ENCODE results near the gene DNAJC5. TPM values are rescaled to one million over a fixed set of nuclear protein-coding genes. Genes with fewer than 3 reads are reported as not detected.

The DNAJC5 gene
- total and polyA plus RNA-seq, 2 experiments from 2014 or later: 7.1 to 33.5 TPM

DNA sequence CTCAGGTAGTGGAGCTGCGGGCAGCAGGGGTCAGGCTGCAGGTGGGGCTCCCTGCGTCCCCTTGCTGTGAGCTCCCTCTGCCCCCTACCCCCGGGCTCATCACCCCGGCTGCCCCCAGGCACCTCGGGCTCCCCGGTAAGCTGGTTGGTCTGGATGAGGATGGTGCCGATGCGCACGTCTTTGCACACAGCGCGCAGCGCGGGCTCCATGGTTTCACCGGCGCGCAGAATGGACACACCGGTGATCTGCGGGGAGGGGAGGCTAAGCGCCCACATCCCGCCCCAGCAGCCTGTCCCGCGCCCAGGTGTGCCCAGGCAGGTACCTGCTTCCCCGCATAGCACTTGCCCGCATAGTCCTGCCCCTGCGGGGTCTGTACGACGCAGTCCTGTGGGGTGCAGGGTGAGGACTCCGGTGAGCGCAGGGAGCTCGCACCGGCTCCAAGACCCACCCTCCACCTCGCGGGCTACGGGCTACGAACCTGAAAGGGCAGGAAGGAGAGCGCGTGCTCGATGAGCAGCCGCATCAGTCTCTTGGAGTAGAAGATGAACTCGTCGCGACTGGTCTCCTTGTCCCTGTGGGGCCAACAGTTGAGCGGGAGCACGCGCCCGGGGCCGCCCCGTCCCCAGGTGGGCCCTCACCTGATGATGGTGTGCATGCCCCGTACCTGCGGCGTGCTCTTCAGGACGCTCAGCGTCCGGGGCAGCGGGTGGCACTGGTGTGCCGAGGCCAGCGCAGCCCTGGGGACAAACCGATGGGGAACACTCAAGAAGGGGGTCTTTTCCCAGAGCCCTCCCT is 45.7 kb downstream of the DNAJC5 start:
- H2AFZ ChIP-seq: no peak overlapping the region
- Mint-ChIP-seq H3K9me3 (no peaks in the 10 kb centered on the region), H3K36me3 (ENCODE audit: low read depth) (peaks cover 20% of the 10 kb centered on the region), H3K27me3 (ENCODE audit: insufficient read depth, low read depth, poor library complexity) (peaks cover 19% of the 10 kb centered on the region), H3K4me3 (peak overlapping the region; percentile 85), H3K27ac (peak overlapping the region; percentile 88), H3K4me1 (peaks cover 7% of the 10 kb centered on the region; the same call in 2 of the 3 replicates)
- ATAC-seq (peak; percentile 16), DNase-seq (ENCODE audit: low spot score) (peak; percentile 71)
- H3K4me3 ChIP-seq: peak overlapping the region; percentile 92
- H3K79me2 ChIP-seq (replicated peaks; ENCODE audit: insufficient read depth): no peaks in the 10 kb centered on the region
- peaks cover 41% of the 10 kb centered on the region for H3F3A ChIP-seq (replicated peaks; ENCODE audit: low read depth)
- H4K20me1 ChIP-seq (replicated peaks; ENCODE audit: insufficient read depth): no peaks in the 10 kb centered on the region
- H3K27me3 ChIP-seq (ENCODE audit: insufficient read depth): no peaks in the 10 kb centered on the region
- H3K9me2 ChIP-seq (ENCODE audit: insufficient read depth): no peaks in the 10 kb centered on the region
- no peaks in the 10 kb centered on the region for H3K36me3 ChIP-seq (ENCODE audit: insufficient read depth)
- TF ChIP-seq, protein P1, sequence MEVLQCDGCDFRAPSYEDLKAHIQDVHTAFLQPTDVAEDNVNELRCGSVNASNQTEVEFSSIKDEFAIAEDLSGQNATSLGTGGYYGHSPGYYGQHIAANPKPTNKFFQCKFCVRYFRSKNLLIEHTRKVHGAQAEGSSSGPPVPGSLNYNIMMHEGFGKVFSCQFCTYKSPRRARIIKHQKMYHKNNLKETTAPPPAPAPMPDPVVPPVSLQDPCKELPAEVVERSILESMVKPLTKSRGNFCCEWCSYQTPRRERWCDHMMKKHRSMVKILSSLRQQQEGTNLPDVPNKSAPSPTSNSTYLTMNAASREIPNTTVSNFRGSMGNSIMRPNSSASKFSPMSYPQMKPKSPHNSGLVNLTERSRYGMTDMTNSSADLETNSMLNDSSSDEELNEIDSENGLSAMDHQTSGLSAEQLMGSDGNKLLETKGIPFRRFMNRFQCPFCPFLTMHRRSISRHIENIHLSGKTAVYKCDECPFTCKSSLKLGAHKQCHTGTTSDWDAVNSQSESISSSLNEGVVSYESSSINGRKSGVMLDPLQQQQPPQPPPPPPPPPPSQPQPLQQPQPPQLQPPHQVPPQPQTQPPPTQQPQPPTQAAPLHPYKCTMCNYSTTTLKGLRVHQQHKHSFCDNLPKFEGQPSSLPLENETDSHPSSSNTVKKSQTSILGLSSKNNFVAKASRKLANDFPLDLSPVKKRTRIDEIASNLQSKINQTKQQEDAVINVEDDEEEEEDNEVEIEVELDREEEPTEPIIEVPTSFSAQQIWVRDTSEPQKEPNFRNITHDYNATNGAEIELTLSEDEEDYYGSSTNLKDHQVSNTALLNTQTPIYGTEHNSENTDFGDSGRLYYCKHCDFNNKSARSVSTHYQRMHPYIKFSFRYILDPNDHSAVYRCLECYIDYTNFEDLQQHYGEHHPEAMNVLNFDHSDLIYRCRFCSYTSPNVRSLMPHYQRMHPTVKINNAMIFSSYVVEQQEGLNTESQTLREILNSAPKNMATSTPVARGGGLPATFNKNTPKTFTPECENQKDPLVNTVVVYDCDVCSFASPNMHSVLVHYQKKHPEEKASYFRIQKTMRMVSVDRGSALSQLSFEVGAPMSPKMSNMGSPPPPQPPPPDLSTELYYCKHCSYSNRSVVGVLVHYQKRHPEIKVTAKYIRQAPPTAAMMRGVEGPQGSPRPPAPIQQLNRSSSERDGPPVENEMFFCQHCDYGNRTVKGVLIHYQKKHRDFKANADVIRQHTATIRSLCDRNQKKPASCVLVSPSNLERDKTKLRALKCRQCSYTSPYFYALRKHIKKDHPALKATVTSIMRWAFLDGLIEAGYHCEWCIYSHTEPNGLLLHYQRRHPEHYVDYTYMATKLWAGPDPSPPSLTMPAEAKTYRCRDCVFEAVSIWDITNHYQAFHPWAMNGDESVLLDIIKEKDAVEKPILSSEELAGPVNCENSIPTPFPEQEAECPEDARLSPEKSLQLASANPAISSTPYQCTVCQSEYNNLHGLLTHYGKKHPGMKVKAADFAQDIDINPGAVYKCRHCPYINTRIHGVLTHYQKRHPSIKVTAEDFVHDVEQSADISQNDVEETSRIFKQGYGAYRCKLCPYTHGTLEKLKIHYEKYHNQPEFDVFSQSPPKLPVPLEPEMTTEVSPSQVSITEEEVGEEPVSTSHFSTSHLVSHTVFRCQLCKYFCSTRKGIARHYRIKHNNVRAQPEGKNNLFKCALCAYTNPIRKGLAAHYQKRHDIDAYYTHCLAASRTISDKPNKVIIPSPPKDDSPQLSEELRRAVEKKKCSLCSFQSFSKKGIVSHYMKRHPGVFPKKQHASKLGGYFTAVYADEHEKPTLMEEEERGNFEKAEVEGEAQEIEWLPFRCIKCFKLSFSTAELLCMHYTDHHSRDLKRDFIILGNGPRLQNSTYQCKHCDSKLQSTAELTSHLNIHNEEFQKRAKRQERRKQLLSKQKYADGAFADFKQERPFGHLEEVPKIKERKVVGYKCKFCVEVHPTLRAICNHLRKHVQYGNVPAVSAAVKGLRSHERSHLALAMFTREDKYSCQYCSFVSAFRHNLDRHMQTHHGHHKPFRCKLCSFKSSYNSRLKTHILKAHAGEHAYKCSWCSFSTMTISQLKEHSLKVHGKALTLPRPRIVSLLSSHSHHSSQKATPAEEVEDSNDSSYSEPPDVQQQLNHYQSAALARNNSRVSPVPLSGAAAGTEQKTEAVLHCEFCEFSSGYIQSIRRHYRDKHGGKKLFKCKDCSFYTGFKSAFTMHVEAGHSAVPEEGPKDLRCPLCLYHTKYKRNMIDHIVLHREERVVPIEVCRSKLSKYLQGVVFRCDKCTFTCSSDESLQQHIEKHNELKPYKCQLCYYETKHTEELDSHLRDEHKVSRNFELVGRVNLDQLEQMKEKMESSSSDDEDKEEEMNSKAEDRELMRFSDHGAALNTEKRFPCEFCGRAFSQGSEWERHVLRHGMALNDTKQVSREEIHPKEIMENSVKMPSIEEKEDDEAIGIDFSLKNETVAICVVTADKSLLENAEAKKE (CRISPR knock-in tag; IDR thresholded peaks at IDR 0.05): no peak
- TF ChIP-seq STAT1 (IDR thresholded peaks at IDR 0.05; ENCODE audit: unreplicated experiment) (no peak), CREB1 (CRISPR knock-in tag; IDR thresholded peaks at IDR 0.05; ENCODE audit: low read depth) (peak; percentile 3; the same call in 1 of the 2 replicates), NANOG (IDR thresholded peaks at IDR 0.05; ENCODE audit: borderline replicate concordance) (no peak), ZNF331 (CRISPR knock-in tag; IDR thresholded peaks at IDR 0.05; ENCODE audit: low read depth) (no peak), ZNF114 (CRISPR knock-in tag; IDR thresholded peaks at IDR 0.05) (no peak), EZH2phosphoT487 (IDR thresholded peaks at IDR 0.05; ENCODE audit: unreplicated experiment) (no peak), POLR2AphosphoS5 (IDR thresholded peaks at IDR 0.05; ENCODE audit: low read depth) (peak; percentile 56; the same call in 1 of the 2 replicates), JUNB (IDR thresholded peaks at IDR 0.05; ENCODE audit: unreplicated experiment) (no peak), EZH2 (IDR thresholded peaks at IDR 0.05; ENCODE audit: low read depth, unreplicated experiment) (no peak)
- TF ChIP-seq, protein P2, sequence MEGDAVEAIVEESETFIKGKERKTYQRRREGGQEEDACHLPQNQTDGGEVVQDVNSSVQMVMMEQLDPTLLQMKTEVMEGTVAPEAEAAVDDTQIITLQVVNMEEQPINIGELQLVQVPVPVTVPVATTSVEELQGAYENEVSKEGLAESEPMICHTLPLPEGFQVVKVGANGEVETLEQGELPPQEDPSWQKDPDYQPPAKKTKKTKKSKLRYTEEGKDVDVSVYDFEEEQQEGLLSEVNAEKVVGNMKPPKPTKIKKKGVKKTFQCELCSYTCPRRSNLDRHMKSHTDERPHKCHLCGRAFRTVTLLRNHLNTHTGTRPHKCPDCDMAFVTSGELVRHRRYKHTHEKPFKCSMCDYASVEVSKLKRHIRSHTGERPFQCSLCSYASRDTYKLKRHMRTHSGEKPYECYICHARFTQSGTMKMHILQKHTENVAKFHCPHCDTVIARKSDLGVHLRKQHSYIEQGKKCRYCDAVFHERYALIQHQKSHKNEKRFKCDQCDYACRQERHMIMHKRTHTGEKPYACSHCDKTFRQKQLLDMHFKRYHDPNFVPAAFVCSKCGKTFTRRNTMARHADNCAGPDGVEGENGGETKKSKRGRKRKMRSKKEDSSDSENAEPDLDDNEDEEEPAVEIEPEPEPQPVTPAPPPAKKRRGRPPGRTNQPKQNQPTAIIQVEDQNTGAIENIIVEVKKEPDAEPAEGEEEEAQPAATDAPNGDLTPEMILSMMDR (conservative IDR thresholded peaks at IDR 0.05; ENCODE audit: low read depth in 2 of 2): no peak
- TF ChIP-seq, protein P3, sequence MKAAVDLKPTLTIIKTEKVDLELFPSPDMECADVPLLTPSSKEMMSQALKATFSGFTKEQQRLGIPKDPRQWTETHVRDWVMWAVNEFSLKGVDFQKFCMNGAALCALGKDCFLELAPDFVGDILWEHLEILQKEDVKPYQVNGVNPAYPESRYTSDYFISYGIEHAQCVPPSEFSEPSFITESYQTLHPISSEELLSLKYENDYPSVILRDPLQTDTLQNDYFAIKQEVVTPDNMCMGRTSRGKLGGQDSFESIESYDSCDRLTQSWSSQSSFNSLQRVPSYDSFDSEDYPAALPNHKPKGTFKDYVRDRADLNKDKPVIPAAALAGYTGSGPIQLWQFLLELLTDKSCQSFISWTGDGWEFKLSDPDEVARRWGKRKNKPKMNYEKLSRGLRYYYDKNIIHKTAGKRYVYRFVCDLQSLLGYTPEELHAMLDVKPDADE (IDR thresholded peaks at IDR 0.05): no peak
- TF ChIP-seq, protein P4, sequence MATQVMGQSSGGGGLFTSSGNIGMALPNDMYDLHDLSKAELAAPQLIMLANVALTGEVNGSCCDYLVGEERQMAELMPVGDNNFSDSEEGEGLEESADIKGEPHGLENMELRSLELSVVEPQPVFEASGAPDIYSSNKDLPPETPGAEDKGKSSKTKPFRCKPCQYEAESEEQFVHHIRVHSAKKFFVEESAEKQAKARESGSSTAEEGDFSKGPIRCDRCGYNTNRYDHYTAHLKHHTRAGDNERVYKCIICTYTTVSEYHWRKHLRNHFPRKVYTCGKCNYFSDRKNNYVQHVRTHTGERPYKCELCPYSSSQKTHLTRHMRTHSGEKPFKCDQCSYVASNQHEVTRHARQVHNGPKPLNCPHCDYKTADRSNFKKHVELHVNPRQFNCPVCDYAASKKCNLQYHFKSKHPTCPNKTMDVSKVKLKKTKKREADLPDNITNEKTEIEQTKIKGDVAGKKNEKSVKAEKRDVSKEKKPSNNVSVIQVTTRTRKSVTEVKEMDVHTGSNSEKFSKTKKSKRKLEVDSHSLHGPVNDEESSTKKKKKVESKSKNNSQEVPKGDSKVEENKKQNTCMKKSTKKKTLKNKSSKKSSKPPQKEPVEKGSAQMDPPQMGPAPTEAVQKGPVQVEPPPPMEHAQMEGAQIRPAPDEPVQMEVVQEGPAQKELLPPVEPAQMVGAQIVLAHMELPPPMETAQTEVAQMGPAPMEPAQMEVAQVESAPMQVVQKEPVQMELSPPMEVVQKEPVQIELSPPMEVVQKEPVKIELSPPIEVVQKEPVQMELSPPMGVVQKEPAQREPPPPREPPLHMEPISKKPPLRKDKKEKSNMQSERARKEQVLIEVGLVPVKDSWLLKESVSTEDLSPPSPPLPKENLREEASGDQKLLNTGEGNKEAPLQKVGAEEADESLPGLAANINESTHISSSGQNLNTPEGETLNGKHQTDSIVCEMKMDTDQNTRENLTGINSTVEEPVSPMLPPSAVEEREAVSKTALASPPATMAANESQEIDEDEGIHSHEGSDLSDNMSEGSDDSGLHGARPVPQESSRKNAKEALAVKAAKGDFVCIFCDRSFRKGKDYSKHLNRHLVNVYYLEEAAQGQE (IDR thresholded peaks at IDR 0.05; ENCODE audit: unreplicated experiment): peak; percentile 8
- H3K4me1 ChIP-seq (ENCODE audit: insufficient read depth): peaks cover 10% of the 10 kb centered on the region; the same call in 1 of the 2 replicates
- H3K4me2 ChIP-seq: peak overlapping the region; percentile 93
- H3K27ac ChIP-seq (ENCODE audit: low read depth): peak overlapping the region; percentile 87
